WTC11 (cell line): ENCODE measurements around the gene CACNA1C. TPM values are rescaled to one million over a fixed set of nuclear protein-coding genes. Genes with fewer than 3 reads are reported as not detected.
A peak's percentile ranks its signal among the peaks of the same experiment; 100 is the strongest.

ENCODE experiments used
- ATAC-seq: fragments of 200-7000 bp; cut with Tn5 transposase; 2 replicates; pipeline ENCODE4 v1.10.0; 2021; ENCODE audit warnings: mild to moderate bottlenecking, moderate library complexity
- CTCF ChIA-PET: fragments of 300-600 bp; sonication (Branson Sonifier 250); formaldehyde crosslinking; loops from one replicate; lab custom pipeline; 2021; ENCODE audit warnings: antibody characterized with exemption; lab: Charles Lee
- POLR2A ChIA-PET: fragments of 350-600 bp; sonication (Branson Sonifier 250); formaldehyde crosslinking; loops from one replicate; lab custom pipeline; 2021; ENCODE audit warnings: antibody characterized with exemption; lab: Charles Lee
- DNase-seq: peaks from one replicate; pipeline ENCODE4 v3.0.0; 2021; ENCODE audit warnings: low spot score
- H3K27ac Mint-ChIP-seq: 2 replicates; pipeline ENCODE4 v1.8.0; 2021; ENCODE audit warnings: mixed read lengths
- H3K27me3 Mint-ChIP-seq: 2 replicates; pipeline ENCODE4 v1.8.0; 2021; ENCODE audit warnings: low read depth, mild to moderate bottlenecking, moderate library complexity, mixed read lengths
- H3K36me3 Mint-ChIP-seq: 2 replicates; pipeline ENCODE4 v1.8.0; 2021; ENCODE audit warnings: mixed read lengths
- H3K4me1 Mint-ChIP-seq: 2 replicates; pipeline ENCODE4 v1.8.0; 2022; ENCODE audit warnings: mixed read lengths
- H3K4me3 Mint-ChIP-seq: 2 replicates; pipeline ENCODE4 v1.8.0; 2021; ENCODE audit warnings: mild to moderate bottlenecking, moderate library complexity, mixed read lengths
- H3K9me3 Mint-ChIP-seq: 2 replicates; pipeline ENCODE4 v1.8.0; 2021; ENCODE audit warnings: mixed read lengths
- CREB1 ChIP-seq: sonication (generic); formaldehyde crosslinking; IDR thresholded peaks from 2 replicates; pipeline ENCODE4 v1.8.0; 2023; ENCODE audit warnings: mild to moderate bottlenecking, missing genetic modification reagents
- CREM ChIP-seq: sonication (generic); formaldehyde crosslinking; IDR thresholded peaks from 2 replicates; pipeline ENCODE4 v1.8.1; 2022; ENCODE audit warnings: mild to moderate bottlenecking, missing genetic modification reagents, moderate library complexity
- KAT7 ChIP-seq: sonication (generic); formaldehyde crosslinking; IDR thresholded peaks from 2 replicates; pipeline ENCODE4 v1.8.1; 2023; ENCODE audit warnings: missing genetic modification reagents, mild to moderate bottlenecking, borderline replicate concordance
- MYBL2 ChIP-seq: sonication (generic); formaldehyde crosslinking; IDR thresholded peaks from 2 replicates; pipeline ENCODE4 v1.8.1; 2023; ENCODE audit warnings: mild to moderate bottlenecking, moderate library complexity, missing genetic modification reagents
- NFE2L1 ChIP-seq: sonication (generic); formaldehyde crosslinking; IDR thresholded peaks from 2 replicates; pipeline ENCODE4 v1.8.1; 2023; ENCODE audit warnings: missing genetic modification reagents
- NR1H2 ChIP-seq: sonication (generic); formaldehyde crosslinking; IDR thresholded peaks from 2 replicates; pipeline ENCODE4 v1.9.0; 2021; ENCODE audit warnings: mild to moderate bottlenecking, moderate library complexity, missing genetic modification reagents
- SMAD3 ChIP-seq: sonication (generic); formaldehyde crosslinking; IDR thresholded peaks from 2 replicates; pipeline ENCODE4 v1.8.0; 2022; ENCODE audit warnings: missing genetic modification reagents, mild to moderate bottlenecking, borderline replicate concordance
- TCF7 ChIP-seq: sonication (generic); formaldehyde crosslinking; IDR thresholded peaks from 2 replicates; pipeline ENCODE4 v1.8.0; 2022; ENCODE audit warnings: mild to moderate bottlenecking, low read depth, missing genetic modification reagents, moderate library complexity
- TEAD4 ChIP-seq: sonication (generic); formaldehyde crosslinking; IDR thresholded peaks from 2 replicates; pipeline ENCODE4 v1.8.0; 2022; ENCODE audit warnings: mild to moderate bottlenecking, missing genetic modification reagents
- ZNF121 ChIP-seq: sonication (generic); formaldehyde crosslinking; IDR thresholded peaks from 2 replicates; pipeline ENCODE4 v1.8.0; 2023; ENCODE audit warnings: missing genetic modification reagents
- ZNF138 ChIP-seq: sonication (generic); formaldehyde crosslinking; conservative IDR thresholded peaks from 2 replicates; pipeline ENCODE4 v1.8.1; 2022; ENCODE audit warnings: mild to moderate bottlenecking, moderate library complexity, missing genetic modification reagents
- ZNF219 ChIP-seq: sonication (generic); formaldehyde crosslinking; IDR thresholded peaks from 2 replicates; pipeline ENCODE4 v1.8.0; 2023; ENCODE audit warnings: missing genetic modification reagents, mild to moderate bottlenecking, borderline replicate concordance
- ZNF396 ChIP-seq: fragments of 250-450 bp; sonication (Bioruptor Pico); IDR thresholded peaks from 2 replicates; pipeline ENCODE4 v1.8.0; 2021; ENCODE audit warnings: mild to moderate bottlenecking, moderate library complexity, borderline replicate concordance
- ZNF423 ChIP-seq: fragments of 250-450 bp; sonication (Bioruptor Pico); IDR thresholded peaks from 2 replicates; pipeline ENCODE4 v2.1.2; 2022; ENCODE audit warnings: mild to moderate bottlenecking, moderate library complexity
- total RNA-seq: library from RNA; stranded (reverse); gene quantifications from 3 replicates; pipeline ENCODE4 v1.2.3, GENCODE V29; 2021
- TF ChIP-seq, protein P1 (sequence below): fragments of 250-450 bp; sonication (Bioruptor Pico); IDR thresholded peaks from 2 replicates; pipeline ENCODE4 v1.9.0; 2021; ENCODE audit warnings: mild to moderate bottlenecking
- TF ChIP-seq, protein P2 (sequence below): fragments of 250-450 bp; sonication (Bioruptor Pico); IDR thresholded peaks from 2 replicates; pipeline ENCODE4 v1.9.0; 2021; ENCODE audit warnings: moderate library complexity, mild to moderate bottlenecking, inconsistent platforms, borderline replicate concordance
- TF ChIP-seq, protein P3 (sequence below): sonication (generic); formaldehyde crosslinking; IDR thresholded peaks from 2 replicates; pipeline ENCODE4 v1.8.1; 2022; ENCODE audit warnings: missing genetic modification reagents, borderline replicate concordance
- TF ChIP-seq, protein P4 (sequence below): sonication (generic); formaldehyde crosslinking; IDR thresholded peaks from 2 replicates; pipeline ENCODE4 v1.8.0; 2022; ENCODE audit warnings: mild to moderate bottlenecking, missing genetic modification reagents
- TF ChIP-seq, protein P5 (sequence below): fragments of 200-600 bp; IDR thresholded peaks from 2 replicates; pipeline ENCODE4 v1.8.0; 2022; ENCODE audit warnings: antibody characterized with exemption
- TF ChIP-seq, protein P6 (sequence below): sonication (generic); formaldehyde crosslinking; IDR thresholded peaks from 2 replicates; pipeline ENCODE4 v1.8.1; 2022; ENCODE audit warnings: low read depth, missing genetic modification reagents, borderline replicate concordance

The CACNA1C gene
- total RNA-seq, 1 experiment from 2014 or later: 1.7 TPM

DNA sequence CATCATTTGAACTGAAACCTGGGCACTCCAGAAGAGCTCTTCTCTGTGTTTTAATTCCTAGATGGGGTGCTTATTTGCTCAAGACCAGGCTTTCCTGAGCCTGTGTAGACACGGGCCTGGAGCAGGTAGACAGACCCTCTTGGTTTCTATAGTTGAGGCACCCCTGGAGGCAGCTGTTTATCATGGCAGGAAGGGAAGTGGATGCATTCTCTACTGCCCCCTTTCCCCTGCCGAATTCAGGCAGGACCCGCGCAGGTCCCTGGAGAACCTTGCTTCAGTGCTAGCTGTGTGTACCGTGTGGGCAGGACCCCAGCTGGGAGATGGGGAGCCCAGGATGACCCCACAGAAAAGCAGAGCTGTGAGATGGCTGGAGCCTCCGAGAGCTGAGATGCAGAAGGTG, 6.0 kb downstream of the CACNA1C start:
- TF ChIP-seq SMAD3 (no peak), TEAD4 (CRISPR knock-in tag) (no peak), NFE2L1 (CRISPR knock-in tag) (no peak), KAT7 (CRISPR knock-in tag) (no peak), MYBL2 (CRISPR knock-in tag) (no peak), NR1H2 (CRISPR knock-in tag) (no peak), ZNF423 (CRISPR knock-in tag) (no peak), ZNF121 (CRISPR knock-in tag) (no peak), CREM (CRISPR knock-in tag) (no peak), ZNF138 (CRISPR knock-in tag) (no peak)
- TF ChIP-seq, protein P1, sequence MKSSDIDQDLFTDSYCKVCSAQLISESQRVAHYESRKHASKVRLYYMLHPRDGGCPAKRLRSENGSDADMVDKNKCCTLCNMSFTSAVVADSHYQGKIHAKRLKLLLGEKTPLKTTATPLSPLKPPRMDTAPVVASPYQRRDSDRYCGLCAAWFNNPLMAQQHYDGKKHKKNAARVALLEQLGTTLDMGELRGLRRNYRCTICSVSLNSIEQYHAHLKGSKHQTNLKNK: no peak
- TF ChIP-seq, protein P2, sequence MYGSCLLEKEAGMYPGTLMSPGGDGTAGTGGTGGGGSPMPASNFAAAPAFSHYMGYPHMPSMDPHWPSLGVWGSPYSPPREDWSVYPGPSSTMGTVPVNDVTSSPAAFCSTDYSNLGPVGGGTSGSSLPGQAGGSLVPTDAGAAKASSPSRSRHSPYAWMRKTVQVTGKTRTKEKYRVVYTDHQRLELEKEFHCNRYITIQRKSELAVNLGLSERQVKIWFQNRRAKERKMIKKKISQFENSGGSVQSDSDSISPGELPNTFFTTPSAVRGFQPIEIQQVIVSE (CRISPR knock-in tag): no peak
- TF ChIP-seq, protein P3, sequence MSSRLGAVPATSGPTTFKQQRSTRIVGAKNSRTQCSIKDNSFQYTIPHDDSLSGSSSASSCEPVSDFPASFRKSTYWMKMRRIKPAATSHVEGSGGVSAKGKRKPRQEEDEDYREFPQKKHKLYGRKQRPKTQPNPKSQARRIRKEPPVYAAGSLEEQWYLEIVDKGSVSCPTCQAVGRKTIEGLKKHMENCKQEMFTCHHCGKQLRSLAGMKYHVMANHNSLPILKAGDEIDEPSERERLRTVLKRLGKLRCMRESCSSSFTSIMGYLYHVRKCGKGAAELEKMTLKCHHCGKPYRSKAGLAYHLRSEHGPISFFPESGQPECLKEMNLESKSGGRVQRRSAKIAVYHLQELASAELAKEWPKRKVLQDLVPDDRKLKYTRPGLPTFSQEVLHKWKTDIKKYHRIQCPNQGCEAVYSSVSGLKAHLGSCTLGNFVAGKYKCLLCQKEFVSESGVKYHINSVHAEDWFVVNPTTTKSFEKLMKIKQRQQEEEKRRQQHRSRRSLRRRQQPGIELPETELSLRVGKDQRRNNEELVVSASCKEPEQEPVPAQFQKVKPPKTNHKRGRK (CRISPR knock-in tag): no peak
- TF ChIP-seq, protein P4, sequence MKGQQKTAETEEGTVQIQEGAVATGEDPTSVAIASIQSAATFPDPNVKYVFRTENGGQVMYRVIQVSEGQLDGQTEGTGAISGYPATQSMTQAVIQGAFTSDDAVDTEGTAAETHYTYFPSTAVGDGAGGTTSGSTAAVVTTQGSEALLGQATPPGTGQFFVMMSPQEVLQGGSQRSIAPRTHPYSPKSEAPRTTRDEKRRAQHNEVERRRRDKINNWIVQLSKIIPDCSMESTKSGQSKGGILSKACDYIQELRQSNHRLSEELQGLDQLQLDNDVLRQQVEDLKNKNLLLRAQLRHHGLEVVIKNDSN (CRISPR knock-in tag): no peak
- TF ChIP-seq, protein P5, sequence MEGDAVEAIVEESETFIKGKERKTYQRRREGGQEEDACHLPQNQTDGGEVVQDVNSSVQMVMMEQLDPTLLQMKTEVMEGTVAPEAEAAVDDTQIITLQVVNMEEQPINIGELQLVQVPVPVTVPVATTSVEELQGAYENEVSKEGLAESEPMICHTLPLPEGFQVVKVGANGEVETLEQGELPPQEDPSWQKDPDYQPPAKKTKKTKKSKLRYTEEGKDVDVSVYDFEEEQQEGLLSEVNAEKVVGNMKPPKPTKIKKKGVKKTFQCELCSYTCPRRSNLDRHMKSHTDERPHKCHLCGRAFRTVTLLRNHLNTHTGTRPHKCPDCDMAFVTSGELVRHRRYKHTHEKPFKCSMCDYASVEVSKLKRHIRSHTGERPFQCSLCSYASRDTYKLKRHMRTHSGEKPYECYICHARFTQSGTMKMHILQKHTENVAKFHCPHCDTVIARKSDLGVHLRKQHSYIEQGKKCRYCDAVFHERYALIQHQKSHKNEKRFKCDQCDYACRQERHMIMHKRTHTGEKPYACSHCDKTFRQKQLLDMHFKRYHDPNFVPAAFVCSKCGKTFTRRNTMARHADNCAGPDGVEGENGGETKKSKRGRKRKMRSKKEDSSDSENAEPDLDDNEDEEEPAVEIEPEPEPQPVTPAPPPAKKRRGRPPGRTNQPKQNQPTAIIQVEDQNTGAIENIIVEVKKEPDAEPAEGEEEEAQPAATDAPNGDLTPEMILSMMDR: no peak
- TF ChIP-seq, protein P6, sequence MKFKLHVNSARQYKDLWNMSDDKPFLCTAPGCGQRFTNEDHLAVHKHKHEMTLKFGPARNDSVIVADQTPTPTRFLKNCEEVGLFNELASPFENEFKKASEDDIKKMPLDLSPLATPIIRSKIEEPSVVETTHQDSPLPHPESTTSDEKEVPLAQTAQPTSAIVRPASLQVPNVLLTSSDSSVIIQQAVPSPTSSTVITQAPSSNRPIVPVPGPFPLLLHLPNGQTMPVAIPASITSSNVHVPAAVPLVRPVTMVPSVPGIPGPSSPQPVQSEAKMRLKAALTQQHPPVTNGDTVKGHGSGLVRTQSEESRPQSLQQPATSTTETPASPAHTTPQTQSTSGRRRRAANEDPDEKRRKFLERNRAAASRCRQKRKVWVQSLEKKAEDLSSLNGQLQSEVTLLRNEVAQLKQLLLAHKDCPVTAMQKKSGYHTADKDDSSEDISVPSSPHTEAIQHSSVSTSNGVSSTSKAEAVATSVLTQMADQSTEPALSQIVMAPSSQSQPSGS: no peak
- TF ChIP-seq, all 79 proteins: peak for 0
- Mint-ChIP-seq H3K27ac (no peak overlapping the region), H3K36me3 (no peaks in the 10 kb centered on the region), H3K9me3 (no peaks in the 10 kb centered on the region), H3K27me3 (peaks cover 33% of the 10 kb centered on the region), H3K4me1 (peaks cover 27% of the 10 kb centered on the region), H3K4me3 (no peak overlapping the region)
- peak; percentile 50 for ATAC-seq
- ChIA-PET CTCF (interaction anchor here (0.5 to 3.6 kb wide), 19 partner anchors 9 to 524 kb away, joined by 3 to 169 read pairs (median 4); no protein-coding TSS in a partner anchor), POLR2A (no interaction called here)
- DNase-seq: no peak

DNA sequence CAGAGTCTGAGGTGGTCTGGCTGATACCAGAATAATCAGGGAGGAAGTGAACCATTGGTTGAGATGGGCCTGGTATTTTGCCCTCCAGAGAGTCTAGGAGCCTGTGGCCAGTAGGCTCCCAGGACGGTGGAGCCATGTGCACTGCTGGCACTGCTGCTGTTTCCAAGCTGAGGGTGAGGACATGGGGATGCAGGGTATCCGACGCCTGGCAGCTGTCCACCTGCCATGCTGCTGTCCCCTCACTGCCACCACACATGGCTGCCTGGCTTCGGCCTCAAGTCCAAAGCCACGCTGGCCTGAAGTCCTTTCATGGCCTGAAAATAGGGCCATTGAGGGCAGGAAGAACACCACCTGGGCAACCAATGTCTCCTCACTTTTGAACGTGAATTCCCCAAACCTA, 8.6 kb downstream of the CACNA1C start:
- ChIA-PET POLR2A (no interaction called here), CTCF (interaction anchor here (1.1 to 1.4 kb wide), 2 partner anchors 221 to 222 kb away, joined by 3 to 5 read pairs; no protein-coding TSS in a partner anchor)
- Mint-ChIP-seq H3K9me3 (no peaks in the 10 kb centered on the region), H3K4me1 (peaks cover 26% of the 10 kb centered on the region), H3K27ac (no peak overlapping the region), H3K27me3 (peaks cover 8% of the 10 kb centered on the region), H3K36me3 (no peaks in the 10 kb centered on the region), H3K4me3 (no peak overlapping the region)
- DNase-seq (no peak), ATAC-seq (no peak)
- TF ChIP-seq ZNF219 (CRISPR knock-in tag): no peak
- TF ChIP-seq TCF7 (CRISPR knock-in tag): no peak
- TF ChIP-seq CREB1 (CRISPR knock-in tag): no peak
- TF ChIP-seq ZNF396 (CRISPR knock-in tag): no peak
